OCI-LY1 (cell line): ENCODE measurements around the gene MTO1.

Experiments used
- H2AFZ ChIP-seq: fragments of 200-600 bp; sonication (generic), shearing (Covaris generic); 2 replicates; pipeline ENCODE4 v1.6.0; 2014; ENCODE audit warnings: antibody characterized with exemption, mild to moderate bottlenecking, low read length
- H3F3A ChIP-seq: fragments of 200-600 bp; sonication (generic), shearing (Covaris generic); 2 replicates; pipeline ENCODE4 v1.6.0; 2014; ENCODE audit warnings: mild to moderate bottlenecking, antibody characterized with exemption, low read length, moderate library complexity; ENCODE audit not compliant: insufficient read depth
- H3K27ac ChIP-seq: fragments of 200-600 bp; sonication (generic); 2 replicates; pipeline ENCODE4 v1.5.1; 2014; ENCODE audit warnings: low read length, mixed run types, mild to moderate bottlenecking, low read depth; ENCODE audit not compliant: poor library complexity, severe bottlenecking
- H3K27me3 ChIP-seq: fragments of 200-600 bp; sonication (generic); 2 replicates; pipeline ENCODE4 v1.6.0; 2014; ENCODE audit warnings: antibody characterized with exemption, mild to moderate bottlenecking, low read length, moderate library complexity; ENCODE audit not compliant: insufficient read depth
- H3K36me3 ChIP-seq: fragments of 200-600 bp; sonication (generic); 2 replicates; pipeline ENCODE4 v1.6.1; 2014; ENCODE audit warnings: mild to moderate bottlenecking, antibody characterized with exemption, low read length, moderate library complexity, mixed read lengths; ENCODE audit not compliant: insufficient read depth
- H3K4me1 ChIP-seq: fragments of 200-600 bp; sonication (generic); 2 replicates; pipeline ENCODE4 v1.5.1; 2014; ENCODE audit warnings: mild to moderate bottlenecking, low read length, moderate library complexity; ENCODE audit not compliant: insufficient read depth, severe bottlenecking
- H3K4me2 ChIP-seq: fragments of 200-600 bp; sonication (generic), shearing (Covaris generic); 2 replicates; pipeline ENCODE4 v1.6.1; 2014; ENCODE audit warnings: low read length
- H3K4me3 ChIP-seq: fragments of 200-600 bp; sonication (generic); 2 replicates; pipeline ENCODE4 v1.5.1; 2014; ENCODE audit warnings: low read length, low read depth, mild to moderate bottlenecking, mixed read lengths; ENCODE audit not compliant: poor library complexity, severe bottlenecking
- H3K79me2 ChIP-seq: fragments of 200-600 bp; shearing (Covaris generic); 2 replicates; pipeline ENCODE4 v1.6.1; 2016; ENCODE audit warnings: mixed run types, low read length, mixed read lengths; ENCODE audit not compliant: insufficient read depth
- H3K9ac ChIP-seq: fragments of 200-600 bp; sonication (generic), shearing (Covaris generic); 2 replicates; pipeline ENCODE4 v1.6.1; 2014; ENCODE audit warnings: mild to moderate bottlenecking, low read length, mixed read lengths
- H3K9me2 ChIP-seq: fragments of 200-600 bp; sonication (generic), shearing (Covaris generic); 2 replicates; pipeline ENCODE4 v1.6.1; 2014; ENCODE audit warnings: low read depth, mild to moderate bottlenecking, low read length, mixed read lengths
- H3K9me3 ChIP-seq: fragments of 200-600 bp; shearing (Covaris generic); 2 replicates; pipeline ENCODE4 v1.6.1; 2014; ENCODE audit warnings: low read length, mixed read lengths
- H4K20me1 ChIP-seq: fragments of 200-600 bp; sonication (generic), shearing (Covaris generic); 2 replicates; pipeline ENCODE4 v1.6.0; 2016; ENCODE audit warnings: mild to moderate bottlenecking, low read length; ENCODE audit not compliant: insufficient read depth
- CTCF ChIP-seq: fragments of 200-600 bp; sonication (generic), shearing (Covaris generic); IDR thresholded peaks from 2 replicates; pipeline ENCODE4 v1.5.1; 2017; ENCODE audit warnings: mild to moderate bottlenecking, antibody characterized with exemption, low read length, moderate library complexity, mixed read lengths
- EZH2 ChIP-seq: fragments of 200-600 bp; sonication (generic), shearing (Covaris generic); IDR thresholded peaks from 2 replicates; pipeline ENCODE4 v1.8.0; 2017; ENCODE audit warnings: borderline replicate concordance, mixed run types, mild to moderate bottlenecking, antibody characterized with exemption, low read length, moderate library complexity, mixed read lengths

Gene MTO1

DNA sequence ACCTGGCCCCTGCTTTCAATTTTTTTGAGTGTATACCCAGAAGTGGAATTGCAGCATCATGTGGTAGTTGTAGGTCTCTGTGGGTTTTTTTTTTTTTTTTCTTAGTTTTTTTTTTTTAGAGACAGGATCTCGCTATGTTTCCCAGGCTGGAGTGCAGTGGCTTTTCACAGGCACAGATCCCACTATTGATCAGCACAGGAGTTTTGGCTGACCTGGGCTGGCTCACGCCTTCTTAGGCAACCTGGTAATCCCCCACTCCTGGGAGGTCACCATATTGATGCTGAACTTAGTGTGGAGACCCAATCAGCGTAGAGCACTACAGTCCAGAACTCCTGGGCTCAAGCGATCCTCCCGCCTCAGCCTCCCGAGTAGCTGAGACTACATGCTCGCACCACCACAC is 25.9 kb downstream of the MTO1 start:
- Histone ChIP-seq H2AFZ (no peak overlapping the region), H3K79me2 (0 out of 2 replicates have a peak, but pooled peaks cover 2% of the 10 kb centered on the region), H4K20me1 (no peaks in the 10 kb centered on the region), H3K27me3 (no peaks in the 10 kb centered on the region), H3K9ac (no peak overlapping the region), H3K36me3 (peaks cover 90% of the 10 kb centered on the region), H3K9me2 (no peaks in the 10 kb centered on the region), H3K9me3 (peaks cover 3% of the 10 kb centered on the region; the same call in 1 of the 2 replicates), H3K4me2 (no peak overlapping the region), H3K4me1 (no peaks in the 10 kb centered on the region), H3K27ac (no peak overlapping the region), H3K4me3 (no peak overlapping the region), H3F3A (no peaks in the 10 kb centered on the region)
- TF ChIP-seq EZH2, result no peak
- TF ChIP-seq CTCF, result no peak

- Histone ChIP-seq H4K20me1 (no peaks in the 10 kb centered on the region), H3K27me3 (no peaks in the 10 kb centered on the region), H3K27ac (no peak overlapping the region), H2AFZ (no peak overlapping the region), H3K9ac (no peak overlapping the region), H3K9me3 (peaks cover 3% of the 10 kb centered on the region; the same call in 1 of the 2 replicates), H3K4me3 (no peak overlapping the region), H3K4me2 (no peak overlapping the region), H3K9me2 (no peaks in the 10 kb centered on the region), H3K4me1 (no peaks in the 10 kb centered on the region), H3F3A (no peaks in the 10 kb centered on the region), H3K36me3 (peaks cover 85% of the 10 kb centered on the region), H3K79me2 (0 out of 2 replicates have a peak, but pooled peaks cover 2% of the 10 kb centered on the region)
- TF ChIP-seq CTCF (no peak), EZH2 (no peak)
Observed at GRCh38 chr6:73491377-73491776, 29.8 kb downstream of the MTO1 start.

GRCh38 chr6:73497915-73498314 is 36.4 kb downstream of the MTO1 start:
- H4K20me1 ChIP-seq, result no peaks in the 10 kb centered on the region
- no peaks in the 10 kb centered on the region for H3K4me1 ChIP-seq
- H2AFZ ChIP-seq, result no peak overlapping the region
- no peak overlapping the region for H3K4me3 ChIP-seq
- H3K79me2 ChIP-seq, result no peaks in the 10 kb centered on the region
- no peak overlapping the region for H3K4me2 ChIP-seq
- TF ChIP-seq EZH2 (no peak), CTCF (no peak)
- peaks cover 82% of the 10 kb centered on the region for H3K36me3 ChIP-seq
- H3F3A ChIP-seq, result no peaks in the 10 kb centered on the region
- no peak overlapping the region for H3K9ac ChIP-seq
- H3K27me3 ChIP-seq, result no peaks in the 10 kb centered on the region
- no peaks in the 10 kb centered on the region for H3K9me2 ChIP-seq
- H3K27ac ChIP-seq, result no peak overlapping the region
- no peaks in the 10 kb centered on the region for H3K9me3 ChIP-seq
